ENCODE measurements around the gene CACNA1I. TPM values are rescaled to one million over a fixed set of nuclear protein-coding genes. Genes with fewer than 3 reads are reported as not detected.

The CACNA1I gene
- total RNA-seq, 6 donors from 2014 or later, result 0.15 to 4.2 (median 0.34) TPM

- DNase-seq, result no peak
- Histone ChIP-seq H3K4me3 (no peak overlapping the region), H3K27me3 (no peaks in the 10 kb centered on the region), H3K27ac (no peak overlapping the region), H3K9me3 (no peaks in the 10 kb centered on the region), H3K36me3 (no peaks in the 10 kb centered on the region), H3K4me1 (no peaks in the 10 kb centered on the region)
- no peak for ATAC-seq (ENCODE audit: low FRiP score in 2 of 2)
- TF ChIP-seq EP300 (IDR thresholded peaks at IDR 0.05), result no peak
- WGBS, 2 donors, result 82 to 87% methylated on average over 19 to 23 of the region's 25 CpGs
Measured at GRCh38 chr22:39715778-39716495, 145.4 kb downstream of the CACNA1I start.

- Histone ChIP-seq H3K36me3 (no peaks in the 10 kb centered on the region), H3K9me3 (no peaks in the 10 kb centered on the region), H3K4me3 (no peak overlapping the region), H3K27me3 (no peaks in the 10 kb centered on the region), H3K27ac (no peak overlapping the region), H3K4me1 (no peaks in the 10 kb centered on the region)
- WGBS, 2 donors, result 86 to 91% methylated on average over 10 of the region's 10 CpGs
- no peak for DNase-seq
- ATAC-seq (ENCODE audit: low FRiP score in 2 of 2), result no peak
- TF ChIP-seq, protein P1, sequence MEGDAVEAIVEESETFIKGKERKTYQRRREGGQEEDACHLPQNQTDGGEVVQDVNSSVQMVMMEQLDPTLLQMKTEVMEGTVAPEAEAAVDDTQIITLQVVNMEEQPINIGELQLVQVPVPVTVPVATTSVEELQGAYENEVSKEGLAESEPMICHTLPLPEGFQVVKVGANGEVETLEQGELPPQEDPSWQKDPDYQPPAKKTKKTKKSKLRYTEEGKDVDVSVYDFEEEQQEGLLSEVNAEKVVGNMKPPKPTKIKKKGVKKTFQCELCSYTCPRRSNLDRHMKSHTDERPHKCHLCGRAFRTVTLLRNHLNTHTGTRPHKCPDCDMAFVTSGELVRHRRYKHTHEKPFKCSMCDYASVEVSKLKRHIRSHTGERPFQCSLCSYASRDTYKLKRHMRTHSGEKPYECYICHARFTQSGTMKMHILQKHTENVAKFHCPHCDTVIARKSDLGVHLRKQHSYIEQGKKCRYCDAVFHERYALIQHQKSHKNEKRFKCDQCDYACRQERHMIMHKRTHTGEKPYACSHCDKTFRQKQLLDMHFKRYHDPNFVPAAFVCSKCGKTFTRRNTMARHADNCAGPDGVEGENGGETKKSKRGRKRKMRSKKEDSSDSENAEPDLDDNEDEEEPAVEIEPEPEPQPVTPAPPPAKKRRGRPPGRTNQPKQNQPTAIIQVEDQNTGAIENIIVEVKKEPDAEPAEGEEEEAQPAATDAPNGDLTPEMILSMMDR (IDR thresholded peaks at IDR 0.05), result no peak
- TF ChIP-seq EP300 (IDR thresholded peaks at IDR 0.05) (no peak), POLR2AphosphoS5 (IDR thresholded peaks at IDR 0.05) (no peak), POLR2A (IDR thresholded peaks at IDR 0.05) (no peak)
Measured at GRCh38 chr22:39716534-39716933, 146.0 kb downstream of the CACNA1I start.

DNA sequence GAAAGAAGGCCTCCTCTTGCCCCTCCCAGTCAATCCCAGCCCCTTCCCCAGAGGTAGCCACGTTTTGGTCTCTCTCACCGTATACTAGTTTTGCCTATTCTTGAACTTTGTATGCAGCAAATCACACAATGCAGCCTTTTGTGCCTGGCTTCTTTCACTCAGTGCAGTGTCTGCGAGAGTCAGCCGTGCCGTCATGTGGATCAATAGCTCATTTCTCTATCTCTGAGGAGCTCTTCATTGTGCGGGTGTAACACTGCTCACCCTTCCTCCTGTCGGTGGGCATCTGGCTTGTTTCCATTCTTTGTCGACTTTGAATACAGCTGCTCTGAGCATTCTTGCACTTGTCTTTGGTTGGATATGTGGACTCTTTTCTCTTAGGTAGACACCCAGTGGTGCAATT is 146.5 kb downstream of the CACNA1I start:
- Histone ChIP-seq H3K9me3 (no peaks in the 10 kb centered on the region), H3K27me3 (no peaks in the 10 kb centered on the region), H3K4me3 (no peak overlapping the region), H3K4me1 (no peaks in the 10 kb centered on the region), H3K27ac (no peak overlapping the region), H3K36me3 (no peaks in the 10 kb centered on the region)
- DNase-seq, result no peak
- no peak for ATAC-seq (ENCODE audit: low FRiP score in 2 of 2)
- WGBS, 2 donors, result 79 to 82% methylated on average over 8 of the region's 8 CpGs
- TF ChIP-seq, protein P1 (IDR thresholded peaks at IDR 0.05), result no peak
- TF ChIP-seq POLR2AphosphoS5 (IDR thresholded peaks at IDR 0.05) (no peak), POLR2A (IDR thresholded peaks at IDR 0.05) (no peak), EP300 (IDR thresholded peaks at IDR 0.05) (no peak)

- WGBS, 2 donors, result 67 to 83% methylated on average over 7 of the region's 7 CpGs
- DNase-seq, result no peak
Measured at GRCh38 chr22:39718206-39718605, 147.7 kb downstream of the CACNA1I start.

GRCh38 chr22:39718921-39719475 is 148.4 kb downstream of the CACNA1I start:
- Histone ChIP-seq H3K36me3 (no peaks in the 10 kb centered on the region), H3K27me3 (no peaks in the 10 kb centered on the region), H3K27ac (no peak overlapping the region), H3K9me3 (no peaks in the 10 kb centered on the region), H3K4me1 (no peaks in the 10 kb centered on the region), H3K4me3 (no peak overlapping the region)
- ATAC-seq (ENCODE audit: low FRiP score in 2 of 2) (no peak), DNase-seq (no peak)
- TF ChIP-seq POLR2AphosphoS5 (IDR thresholded peaks at IDR 0.05), result no peak
- TF ChIP-seq, protein P1 (IDR thresholded peaks at IDR 0.05), result no peak
- TF ChIP-seq EP300 (IDR thresholded peaks at IDR 0.05), result no peak
- TF ChIP-seq POLR2A (IDR thresholded peaks at IDR 0.05), result no peak
- WGBS, 2 donors, result 80 to 94% methylated on average over 2 to 8 of the region's 8 CpGs

More at GRCh38 chr22:39718206-39718605, 147.7 kb downstream of the CACNA1I start:
- H3K9me3 ChIP-seq, result no peaks in the 10 kb centered on the region
- H3K4me1 ChIP-seq, result no peaks in the 10 kb centered on the region
- H3K27ac ChIP-seq, result no peak overlapping the region
- no peak overlapping the region for H3K4me3 ChIP-seq
- no peaks in the 10 kb centered on the region for H3K27me3 ChIP-seq
- TF ChIP-seq POLR2A (IDR thresholded peaks at IDR 0.05), result no peak
- TF ChIP-seq EP300 (IDR thresholded peaks at IDR 0.05), result no peak
- TF ChIP-seq, protein P1 (IDR thresholded peaks at IDR 0.05), result no peak
- TF ChIP-seq POLR2AphosphoS5 (IDR thresholded peaks at IDR 0.05), result no peak
- ATAC-seq (ENCODE audit: low FRiP score in 2 of 2), result no peak
- no peaks in the 10 kb centered on the region for H3K36me3 ChIP-seq
